Gastrocnemius medialis (tissue), 4 donors: ENCODE data around the gene CCL17. TPM values are rescaled to one million over a fixed set of nuclear protein-coding genes. Genes with fewer than 3 reads are reported as not detected.

Source experiments
- ATAC-seq, 2 donors: fragments of 150-250 bp; one replicate each; pipeline ENCODE4 v1.9.1; 2016
- DNase-seq, 2 donors: peaks; one replicate each; pipeline ENCODE4 v3.0.0-alpha.2; 2019
- H3K27ac ChIP-seq, 4 donors: fragments of 200-600 bp; sonication (generic); 1 replicate in 1 of 4; 2 replicates in 3 of 4; pipeline ENCODE4 v1.5.1; 2016 to 2018; ENCODE audit warnings: mild to moderate bottlenecking in 2 of 4, moderate library complexity in 1 of 4
- H3K27me3 ChIP-seq, 3 donors: fragments of 200-600 bp; sonication (generic) in 2 of 3; 1 replicate in 1 of 3; 2 replicates in 2 of 3; pipeline versions ENCODE4 v1.5.1 to v1.6.0; 2016 to 2019; ENCODE audit warnings: mild to moderate bottlenecking in 1 of 3, moderate library complexity in 1 of 3
- H3K36me3 ChIP-seq, 2 donors: fragments of 200-600 bp; sonication (generic) in 1 of 2; one replicate each; pipeline ENCODE4 v1.5.1; 2017 to 2018
- H3K4me1 ChIP-seq, 2 donors: fragments of 200-600 bp; sonication (generic) in 1 of 2; one replicate each; pipeline ENCODE4 v1.5.1; 2016 to 2017; ENCODE audit warnings: mild to moderate bottlenecking in 2 of 2
- H3K4me3 ChIP-seq, 4 donors: fragments of 200-600 bp; sonication (generic) in 3 of 4; 1 replicate in 1 of 4; 2 replicates in 3 of 4; pipeline ENCODE4 v1.5.1; 2016 to 2019; ENCODE audit warnings: mild to moderate bottlenecking in 2 of 4
- H3K9me3 ChIP-seq, 3 donors: fragments of 200-600 bp; sonication (generic) in 2 of 3; 1 replicate in 1 of 3; 2 replicates in 2 of 3; pipeline ENCODE4 v1.5.1; 2016 to 2019
- POLR2A ChIP-seq, 2 donors: fragments of 450-650 bp; IDR thresholded peaks; one replicate each; pipeline ENCODE4 v1.6.1; 2017; ENCODE audit warnings: antibody characterized with exemption in 2 of 2, mild to moderate bottlenecking in 2 of 2, moderate library complexity in 2 of 2
- in situ Hi-C, 4 donors: fragments of 200-750 bp; cut with MboI; loops; one replicate each; pipeline versions ENCODE4 v1.15.0 to v1.8.0; 2017; ENCODE audit warnings: low sequenced_read_pairs in 4 of 4
- intact Hi-C: fragments of 100-400 bp; cut with DNase I; formaldehyde crosslinking; loops from one replicate; pipeline ENCODE4 v1.15.1; 2023; ENCODE audit warnings: low total_unique reads
- total RNA-seq, 4 donors: library from RNA; depleted of rRNA; stranded (reverse); fragments of >200 nt; gene quantifications; one replicate each; pipeline versions ENCODE4 v1.1.0 to v1.2.3, GENCODE V29; 2016
- TF ChIP-seq, protein P1 (sequence below), 5 experiments: fragments of 450-650 bp in 3 of 5; fragments of 200-600 bp in 2 of 5; sonication (generic) in 2 of 5; IDR thresholded peaks in 4 of 5; conservative IDR thresholded peaks in 1 of 5; 1 replicate in 4 of 5; 2 replicates in 1 of 5; pipeline ENCODE4 v1.5.1; 2016 to 2019; ENCODE audit warnings: antibody characterized with exemption in 5 of 5, mild to moderate bottlenecking in 3 of 5, moderate library complexity in 3 of 5

CCL17 gene
- total RNA-seq, 4 donors from 2014 or later, result not detected

DNA sequence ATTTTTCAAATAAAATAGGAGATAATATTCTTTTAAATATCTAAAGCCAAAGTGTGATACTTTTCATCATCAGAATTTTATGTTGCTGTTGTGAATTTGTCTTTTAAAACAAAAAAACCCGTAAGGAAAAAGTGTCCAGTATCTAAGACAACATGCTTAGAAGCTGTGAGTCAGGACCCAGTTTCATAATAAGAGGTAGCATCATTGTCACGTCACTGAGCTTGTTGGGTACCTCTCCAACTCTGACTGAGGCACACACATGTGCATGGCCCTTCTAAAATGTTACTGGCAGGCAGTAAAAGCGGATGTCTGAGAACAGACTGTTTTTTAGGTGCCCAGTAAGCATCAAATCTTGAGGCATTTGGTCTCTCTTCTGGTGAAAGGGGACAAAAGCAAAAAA is 40.1 kb downstream of the CCL17 start:
- ATAC-seq (no peak), DNase-seq (no peak)
- Histone ChIP-seq H3K4me1 (peaks cover 32 to 38% of the 10 kb centered on the region in 2 donors), H3K36me3 (peaks cover 0 to 11% of the 10 kb centered on the region in 2 donors), H3K4me3 (no peak overlapping the region), H3K27me3 (no peaks in the 10 kb centered on the region), H3K9me3 (no peaks in the 10 kb centered on the region), H3K27ac (peak overlapping the region in 1 of 4 donors; percentile 33)
- in situ Hi-C loops, result loop anchor here in 1 of 4 donors (25.0 kb wide), 1 partner anchor 293 kb away; the partner anchor contains the start of gene KATNB1
- no peak for TF ChIP-seq POLR2A (IDR thresholded peaks at IDR 0.05)
- TF ChIP-seq, protein P1, sequence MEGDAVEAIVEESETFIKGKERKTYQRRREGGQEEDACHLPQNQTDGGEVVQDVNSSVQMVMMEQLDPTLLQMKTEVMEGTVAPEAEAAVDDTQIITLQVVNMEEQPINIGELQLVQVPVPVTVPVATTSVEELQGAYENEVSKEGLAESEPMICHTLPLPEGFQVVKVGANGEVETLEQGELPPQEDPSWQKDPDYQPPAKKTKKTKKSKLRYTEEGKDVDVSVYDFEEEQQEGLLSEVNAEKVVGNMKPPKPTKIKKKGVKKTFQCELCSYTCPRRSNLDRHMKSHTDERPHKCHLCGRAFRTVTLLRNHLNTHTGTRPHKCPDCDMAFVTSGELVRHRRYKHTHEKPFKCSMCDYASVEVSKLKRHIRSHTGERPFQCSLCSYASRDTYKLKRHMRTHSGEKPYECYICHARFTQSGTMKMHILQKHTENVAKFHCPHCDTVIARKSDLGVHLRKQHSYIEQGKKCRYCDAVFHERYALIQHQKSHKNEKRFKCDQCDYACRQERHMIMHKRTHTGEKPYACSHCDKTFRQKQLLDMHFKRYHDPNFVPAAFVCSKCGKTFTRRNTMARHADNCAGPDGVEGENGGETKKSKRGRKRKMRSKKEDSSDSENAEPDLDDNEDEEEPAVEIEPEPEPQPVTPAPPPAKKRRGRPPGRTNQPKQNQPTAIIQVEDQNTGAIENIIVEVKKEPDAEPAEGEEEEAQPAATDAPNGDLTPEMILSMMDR (IDR thresholded peaks at IDR 0.05 in 4 of 5, conservative IDR thresholded peaks at IDR 0.05 in 1 of 5), result no peak
- intact Hi-C loops, result loop anchor here (5.0 kb wide), 1 partner anchor 293 kb away; the partner anchor contains the start of gene KATNB1

DNA sequence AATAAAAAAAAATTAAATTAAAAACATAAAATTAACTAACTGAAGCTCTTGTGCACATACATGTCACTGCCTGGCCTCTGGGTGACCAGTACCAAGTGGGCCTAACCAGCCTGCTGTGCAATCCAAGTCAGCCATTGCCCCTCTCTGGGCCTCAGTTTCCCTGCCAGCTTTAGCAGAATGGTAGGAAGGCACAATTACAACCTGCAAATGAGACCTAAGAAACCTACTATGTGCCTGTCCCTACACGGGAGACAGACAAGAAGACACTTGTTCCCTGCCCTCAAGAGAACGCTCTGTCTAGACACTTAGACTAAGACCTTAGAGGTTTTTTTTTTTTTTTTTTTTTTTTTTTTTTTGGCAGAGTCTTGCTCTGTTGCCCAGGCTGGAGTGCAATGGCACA is 40.9 kb downstream of the CCL17 start:
- Histone ChIP-seq H3K27ac (no peak overlapping the region), H3K4me1 (peaks cover 32 to 38% of the 10 kb centered on the region in 2 donors), H3K27me3 (no peaks in the 10 kb centered on the region), H3K9me3 (no peaks in the 10 kb centered on the region), H3K36me3 (peaks cover 0 to 3% of the 10 kb centered on the region in 2 donors), H3K4me3 (no peak overlapping the region)
- ATAC-seq (no peak), DNase-seq (no peak)
- in situ Hi-C loops (loop anchor here in 1 of 4 donors (25.0 kb wide), 1 partner anchor 292 kb away; the partner anchor contains the start of gene KATNB1), intact Hi-C loops (loop anchor here (5.0 kb wide), 1 partner anchor 292 kb away; the partner anchor contains the start of gene KATNB1)
- TF ChIP-seq, protein P1 (IDR thresholded peaks at IDR 0.05 in 4 of 5, conservative IDR thresholded peaks at IDR 0.05 in 1 of 5), result no peak
- TF ChIP-seq POLR2A (IDR thresholded peaks at IDR 0.05), result no peak

DNA sequence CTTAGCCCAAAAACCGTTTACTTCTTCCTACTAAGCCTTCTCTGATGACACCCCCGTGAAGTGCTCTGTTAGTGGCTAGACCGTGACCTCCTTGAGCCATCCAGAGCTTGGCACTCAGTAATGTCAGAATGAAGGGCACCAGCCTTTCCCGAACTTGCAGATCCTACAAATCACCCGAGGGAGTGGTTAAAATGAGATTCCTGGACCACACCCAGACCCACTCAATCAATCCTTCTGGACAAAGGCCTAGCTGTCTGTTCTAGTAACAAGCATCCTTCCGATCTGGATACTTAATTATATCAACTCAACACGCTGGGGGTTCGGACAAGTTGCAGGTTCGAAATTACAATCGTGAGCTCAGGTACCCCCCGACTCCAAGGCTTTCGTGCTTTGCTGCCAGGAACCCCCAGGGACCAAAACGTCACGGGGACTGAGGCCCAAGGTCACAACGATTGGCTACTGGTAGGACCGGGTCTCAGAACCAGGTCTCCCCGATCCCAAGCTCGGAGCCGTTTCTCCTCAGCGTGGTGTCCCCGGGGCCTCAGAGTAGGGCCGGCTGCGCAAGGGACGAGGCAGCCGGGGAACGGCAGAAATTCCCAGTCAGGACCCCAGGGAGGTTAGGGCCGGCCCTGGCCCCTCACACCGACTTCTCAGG is 42.1 kb downstream of the CCL17 start:
- ATAC-seq, result peak; percentile 44 to 50
- H3K4me3 ChIP-seq, result peak overlapping the region; percentile 82 to 97 (median 95)
- no peaks in the 10 kb centered on the region for H3K27me3 ChIP-seq
- peak; percentile 16 to 43 for DNase-seq
- H3K36me3 ChIP-seq, result peaks cover 0 to 9% of the 10 kb centered on the region in 2 donors
- in situ Hi-C loops, result loop anchor here in 1 of 4 donors (25.0 kb wide), 1 partner anchor 291 kb away; the partner anchor contains the start of gene KATNB1
- intact Hi-C loops, result loop anchor here (1.0 to 5.0 kb wide), 6 partner anchors 16 to 554 kb away; partner anchors contain the start of genes KATNB1, POLR2C, PSME3IP1 and RSPRY1
- H3K27ac ChIP-seq, result peak overlapping the region; percentile 98 to 99 (median 98)
- H3K9me3 ChIP-seq, result no peaks in the 10 kb centered on the region
- TF ChIP-seq, protein P1 (IDR thresholded peaks at IDR 0.05 in 4 of 5, conservative IDR thresholded peaks at IDR 0.05 in 1 of 5), result no peak
- no peak for TF ChIP-seq POLR2A (IDR thresholded peaks at IDR 0.05)
- peaks cover 32 to 38% of the 10 kb centered on the region in 2 donors for H3K4me1 ChIP-seq

DNA sequence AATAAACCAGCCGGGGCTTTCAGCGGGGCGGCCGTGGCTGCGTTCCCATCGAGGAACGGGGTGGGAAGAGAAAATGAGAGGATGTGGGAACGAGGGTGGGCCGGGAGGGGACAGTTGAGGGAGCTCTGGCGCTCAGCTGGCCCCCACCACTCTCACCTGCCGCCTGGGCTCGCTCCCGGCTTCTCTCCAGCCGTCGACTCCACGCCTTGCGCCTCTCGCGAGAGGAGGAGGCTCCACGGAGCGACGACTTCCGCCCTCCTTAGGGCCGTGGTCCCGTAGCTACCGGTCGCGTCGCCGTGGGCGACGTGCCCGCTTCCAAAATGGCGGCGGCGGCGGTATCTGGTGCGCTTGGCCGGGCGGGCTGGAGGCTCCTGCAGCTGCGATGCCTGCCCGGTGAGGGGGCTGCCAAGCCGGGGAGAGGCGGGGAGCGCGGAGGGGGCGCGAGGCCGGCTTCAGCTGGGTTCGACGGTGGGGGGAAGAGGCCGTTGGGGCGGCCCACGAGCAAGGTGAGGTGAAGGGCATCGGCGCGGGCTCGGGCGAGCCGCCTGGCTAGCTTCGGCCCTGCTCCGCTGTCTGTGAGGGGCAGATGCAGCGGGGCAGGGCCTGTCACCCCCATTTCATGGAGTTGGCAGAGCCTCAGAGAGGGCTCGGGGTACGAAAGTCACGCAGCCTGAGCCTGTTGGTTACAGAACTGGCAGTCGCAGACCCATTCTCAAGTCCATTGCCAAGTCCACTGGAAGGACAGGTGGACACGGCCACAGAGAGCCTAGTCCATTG is 42.8 kb downstream of the CCL17 start, which contains the start of the genes CIAPIN1 and COQ9:
Gene CIAPIN1 (minus strand): TSS at position 200 of the 777 bp plus-strand sequence. CDS start 6,457 bp downstream, outside the sequence.
Gene COQ9 (plus strand): TSS at position 294 of the 777 bp plus-strand sequence. CDS start 27 bp downstream, at position 321.
- TF ChIP-seq, protein P1 (IDR thresholded peaks at IDR 0.05 in 4 of 5, conservative IDR thresholded peaks at IDR 0.05 in 1 of 5), result no peak
- peak; percentile 95 to 97 for TF ChIP-seq POLR2A (IDR thresholded peaks at IDR 0.05)
- Histone ChIP-seq H3K4me3 (peak within 1 kb of the TSS; percentile 82 to 97 (median 95)), H3K9me3 (no peaks in the 10 kb centered on the region), H3K27me3 (no peaks in the 10 kb centered on the region), H3K4me1 (peaks cover 32 to 38% of the 10 kb centered on the region in 2 donors), H3K36me3 (peaks cover 0 to 15% of the 10 kb centered on the region in 2 donors), H3K27ac (peak within 1 kb of the TSS; percentile 98 to 99 (median 98))
- intact Hi-C loops (loop anchor here (1.0 to 5.0 kb wide), 6 partner anchors 15 to 553 kb away; partner anchors contain the start of genes KATNB1, POLR2C, PSME3IP1 and RSPRY1), in situ Hi-C loops (loop anchor here in 1 of 4 donors (25.0 kb wide), 1 partner anchor 290 kb away; the partner anchor contains the start of gene KATNB1)
- peak; percentile 92 to 97 for ATAC-seq
- DNase-seq, result peak; percentile 89 to 94
